RPMI8226 (cell line): Measurements from ENCODE around the gene KCNJ10.
A peak's percentile ranks its signal among the peaks of the same experiment; 100 is the strongest.

Experiments
- DNase-seq: peaks from one replicate; pipeline ENCODE4 v3.0.0-alpha.2; 2015

The KCNJ10 gene

DNA sequence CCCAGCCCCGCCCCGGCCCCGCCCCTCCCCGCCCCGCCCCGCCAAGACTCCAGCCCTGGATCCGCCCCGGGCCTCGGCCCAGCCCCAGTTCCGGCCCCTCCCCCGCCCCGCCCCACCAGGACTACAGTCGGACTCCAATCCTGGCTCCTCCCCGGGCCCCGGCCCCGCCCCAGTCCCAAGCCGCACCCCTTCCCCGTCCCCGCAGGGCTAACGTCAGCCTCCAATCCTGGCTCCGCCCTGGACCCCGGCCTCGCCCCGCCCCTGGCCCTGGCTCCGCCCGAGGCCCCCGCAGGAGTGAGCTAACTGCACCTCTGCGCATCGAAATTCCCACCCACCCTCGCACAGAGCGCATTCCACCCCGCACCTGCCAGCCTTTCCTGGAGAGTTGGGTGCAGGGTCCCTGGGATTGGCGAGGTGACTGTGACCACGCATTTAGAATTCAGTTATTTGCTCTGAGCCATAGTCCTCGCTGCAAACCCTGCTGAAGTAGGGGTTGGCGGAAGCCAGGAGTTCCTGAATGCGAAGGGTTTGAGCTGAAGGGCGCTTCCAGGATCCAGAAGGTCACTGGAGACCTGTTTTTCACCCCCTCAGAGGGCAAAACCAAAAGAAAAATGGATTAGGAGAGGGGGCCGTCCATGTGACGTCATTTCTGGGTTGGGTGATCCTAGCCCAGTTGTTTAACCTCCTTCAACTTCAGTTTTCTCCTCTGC lies 29.0 kb upstream of the KCNJ10 start:
- peak; percentile 97 for DNase-seq

DNA sequence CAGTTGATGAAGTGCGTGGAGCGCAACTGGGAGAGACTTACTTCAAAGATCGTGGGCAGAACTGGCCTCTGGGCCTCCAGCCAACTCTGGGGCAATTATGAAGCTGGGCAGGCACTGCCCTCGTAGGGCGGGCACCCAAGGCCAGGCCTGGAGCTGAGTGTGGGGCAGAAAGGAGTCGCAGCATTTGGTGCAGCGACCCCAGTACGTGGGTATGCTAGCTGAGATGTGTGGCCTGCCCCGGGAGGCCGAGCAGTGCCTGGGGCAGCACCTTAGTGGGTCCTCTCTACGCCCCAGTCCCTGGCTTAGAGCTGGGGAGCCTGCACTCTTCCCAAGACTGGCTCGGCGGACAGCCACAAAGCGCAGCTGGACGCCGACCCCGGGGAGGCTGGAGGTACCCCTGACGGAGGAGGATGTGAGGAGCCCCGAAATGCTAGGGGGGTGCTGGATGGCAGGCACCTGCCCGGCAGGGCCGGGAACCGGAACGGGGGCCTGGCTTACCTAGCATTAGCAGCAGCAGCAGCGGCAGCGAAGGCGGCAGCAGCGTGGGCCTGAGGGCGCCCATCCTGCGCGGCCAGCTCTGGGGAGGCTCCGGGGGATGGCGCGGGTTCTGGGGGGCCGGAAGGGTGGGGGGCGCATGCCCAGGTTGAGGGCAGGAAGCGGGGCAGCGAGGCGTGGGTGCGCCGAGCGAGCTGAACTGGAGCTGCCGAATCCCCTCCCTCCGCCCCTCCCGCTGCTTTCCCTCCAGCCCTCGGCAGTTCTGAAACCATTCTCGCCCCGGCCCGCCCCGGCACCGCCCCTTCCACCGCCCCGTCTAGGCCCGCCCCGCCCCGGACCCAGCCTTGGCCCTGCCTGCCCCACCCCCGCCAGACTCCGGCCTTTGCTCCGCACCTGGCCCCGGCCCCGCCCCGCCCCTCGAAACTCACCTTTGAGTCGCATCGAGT lies 28.2 kb upstream of the KCNJ10 start, which contains the start of gene IGSF8:
Gene IGSF8, minus strand, starts transcription at position 709 of the 941 bp plus-strand sequence. Its CDS starts 147 bp downstream, at position 562.
- peak; percentile 94 for DNase-seq

DNA sequence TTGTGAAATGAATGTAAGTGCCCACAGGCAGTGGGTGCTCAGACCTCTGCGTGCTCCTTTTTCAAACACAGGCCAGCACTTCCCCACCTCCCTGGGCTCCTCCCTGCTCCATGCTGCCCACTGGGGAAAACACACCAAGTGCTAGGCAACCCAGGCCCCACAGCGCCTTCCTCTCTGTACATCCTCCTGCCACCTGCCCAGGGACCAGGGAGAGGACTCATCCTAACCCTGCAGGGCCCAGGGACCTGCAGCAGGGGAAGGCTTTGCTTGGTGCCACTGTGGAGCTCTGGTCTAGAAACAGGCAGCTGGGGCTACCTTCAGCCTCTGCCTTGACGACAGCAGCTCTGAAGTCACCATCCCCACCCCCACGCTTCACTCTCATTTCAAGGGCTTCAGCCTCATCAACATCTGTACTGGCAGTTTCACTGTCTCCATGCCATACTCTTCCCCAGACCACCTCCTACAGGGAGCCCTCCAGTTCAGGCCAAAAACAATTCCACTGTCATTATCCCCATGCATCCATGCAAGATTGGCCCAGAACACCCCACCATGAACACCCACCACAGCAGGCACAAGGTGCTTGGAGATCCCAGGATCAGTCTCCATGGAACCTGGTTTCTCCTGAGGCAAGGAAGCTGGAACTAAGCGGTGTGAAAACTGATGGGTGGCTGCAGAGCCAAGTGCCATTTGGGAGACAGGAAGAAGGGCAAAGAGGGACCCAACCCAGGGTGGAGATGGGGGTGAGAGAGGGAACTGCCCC lies 27.4 kb upstream of the KCNJ10 start:
- no peak for DNase-seq

DNA sequence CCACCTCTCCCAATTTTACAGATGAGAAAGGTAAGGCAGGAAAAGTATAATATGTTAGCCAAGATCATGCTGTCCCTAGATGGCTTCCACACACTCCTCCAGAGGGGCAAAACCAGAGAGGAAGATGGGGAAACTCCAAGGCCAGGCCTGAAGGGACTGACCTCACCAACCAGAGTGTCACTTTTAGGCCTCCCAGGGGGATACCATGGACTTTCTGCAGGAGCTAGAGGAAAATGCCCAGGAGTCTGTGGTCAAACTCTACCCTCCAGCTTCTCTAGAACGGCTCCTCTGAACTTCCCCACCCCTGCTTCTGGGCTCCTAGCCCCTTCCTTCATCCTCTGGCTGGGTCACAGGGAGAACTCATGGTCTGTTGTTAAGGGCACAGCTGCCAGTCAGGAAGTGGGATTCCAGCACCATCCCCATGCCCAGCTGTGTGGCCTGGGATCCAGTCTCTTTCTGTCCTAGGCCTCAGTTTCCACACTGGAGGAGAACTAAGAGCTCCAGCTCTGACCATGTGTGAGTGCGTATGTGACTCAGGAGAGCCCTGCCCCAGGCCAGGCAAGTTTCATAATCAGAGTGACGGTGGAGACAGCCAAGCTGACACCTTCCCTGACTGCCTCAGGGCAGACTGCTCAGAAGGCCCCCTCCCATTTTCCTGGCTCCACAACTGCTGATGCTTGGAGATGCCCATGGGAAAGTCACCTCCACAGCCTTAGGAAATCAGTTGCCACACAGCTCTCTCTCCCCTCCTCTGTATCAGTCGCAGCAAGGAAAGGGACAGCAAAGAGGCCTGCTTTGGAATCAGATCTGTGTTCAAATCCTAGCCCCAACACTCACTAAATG lies 26.5 kb upstream of the KCNJ10 start:
- no peak for DNase-seq

DNA sequence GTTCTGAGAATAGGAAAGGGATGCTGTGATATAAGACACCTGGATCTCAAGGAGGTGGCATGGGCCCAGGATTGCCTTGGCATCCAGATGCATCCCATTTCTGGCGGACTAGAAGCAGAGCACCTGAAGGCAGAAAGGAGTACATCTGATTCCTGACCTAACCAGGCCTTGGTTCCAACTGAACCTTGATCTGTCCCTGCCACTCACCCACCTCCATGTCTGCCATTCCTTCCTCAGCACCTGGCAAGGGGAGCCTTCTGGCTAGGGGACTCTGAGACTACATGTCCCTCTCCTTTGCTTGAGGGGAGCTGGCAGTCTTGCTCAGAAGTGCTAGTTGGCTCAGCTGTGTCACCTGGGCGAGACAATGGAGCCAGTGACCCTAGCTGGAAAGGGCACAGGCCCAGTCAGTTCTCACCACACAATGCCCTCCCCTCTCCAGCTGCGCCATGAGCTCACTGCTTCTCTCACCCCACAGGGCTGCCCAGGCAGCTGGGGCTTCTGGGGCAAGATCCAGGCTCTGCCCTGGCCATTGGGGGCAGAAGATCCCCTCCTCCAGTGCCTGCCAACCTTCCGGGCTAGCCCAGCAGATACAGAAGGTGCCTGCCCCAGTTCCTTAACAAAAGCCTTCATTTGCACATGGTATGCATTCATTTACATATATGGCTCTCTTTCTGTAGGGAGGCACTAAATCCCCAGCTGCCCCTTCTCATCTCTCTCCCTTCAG lies 25.6 kb upstream of the KCNJ10 start:
- DNase-seq: no peak

DNA sequence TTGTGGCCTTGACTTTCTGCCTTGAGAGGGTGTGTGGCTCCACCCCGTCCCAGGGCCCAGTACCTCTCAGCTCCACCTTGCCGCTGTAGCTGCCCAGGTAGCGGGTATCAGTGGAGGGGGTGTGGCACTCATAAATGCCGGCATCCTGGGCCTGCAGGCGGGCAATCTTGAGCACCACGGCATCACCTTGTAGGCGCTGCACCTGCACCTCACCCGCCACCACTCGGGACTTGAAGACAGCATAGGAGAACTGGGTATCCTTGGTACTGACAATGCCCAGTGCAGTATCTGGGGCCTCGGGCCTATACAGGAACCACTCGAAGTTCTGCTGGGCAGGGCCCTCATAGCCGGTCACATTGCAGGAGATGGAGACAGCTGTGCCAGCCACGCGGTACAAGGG lies 24.8 kb upstream of the KCNJ10 start:
- no peak for DNase-seq

DNA sequence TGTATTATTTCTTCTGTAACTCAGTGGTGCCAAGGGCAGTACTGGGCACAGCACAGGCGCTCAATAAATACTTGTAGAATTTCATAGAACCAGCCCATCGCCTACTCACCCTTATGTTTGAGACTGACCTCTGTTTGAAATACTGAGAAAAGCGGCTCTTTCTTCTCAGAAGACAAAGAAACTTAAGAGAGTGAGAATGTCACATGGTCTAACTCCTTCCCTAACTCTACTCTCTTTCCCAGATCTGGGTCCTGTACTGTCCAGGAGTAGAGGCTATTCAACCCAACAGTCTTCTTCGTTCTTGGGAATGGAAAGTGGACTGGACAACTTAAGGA lies 24.3 kb upstream of the KCNJ10 start:
- no peak for DNase-seq

DNA sequence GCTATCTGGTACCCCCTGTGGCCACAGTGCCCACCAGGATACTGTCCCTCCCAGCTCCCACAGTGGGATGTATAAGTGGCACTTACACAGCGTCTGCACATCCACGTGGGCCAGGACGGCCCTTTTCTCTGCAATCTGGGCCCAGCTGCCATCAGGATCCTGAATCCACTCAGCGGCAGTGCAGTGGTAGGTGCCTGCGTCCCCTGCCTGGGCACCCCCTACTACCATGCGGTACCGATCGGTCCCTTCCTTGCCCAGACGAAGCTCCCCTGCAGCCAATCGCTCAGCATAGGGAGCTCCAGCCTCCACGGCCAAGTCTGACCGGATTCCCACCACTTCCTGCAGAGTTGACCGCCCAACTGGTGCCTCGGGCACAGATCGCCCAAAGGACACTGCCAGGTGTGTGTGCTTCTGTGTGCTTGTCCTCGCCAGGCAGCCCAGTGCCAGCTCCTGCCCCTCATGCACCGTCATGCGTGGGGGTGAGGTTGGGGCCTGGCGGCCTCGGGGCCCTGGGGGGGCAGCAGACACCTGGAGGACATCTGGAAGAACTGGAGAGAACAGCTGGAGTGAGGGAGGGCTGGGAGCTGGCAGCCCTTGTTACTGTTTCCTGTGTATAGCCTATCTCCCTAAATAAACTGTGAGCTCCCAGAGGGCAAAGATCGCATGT lies 23.8 kb upstream of the KCNJ10 start:
- no peak for DNase-seq

DNA sequence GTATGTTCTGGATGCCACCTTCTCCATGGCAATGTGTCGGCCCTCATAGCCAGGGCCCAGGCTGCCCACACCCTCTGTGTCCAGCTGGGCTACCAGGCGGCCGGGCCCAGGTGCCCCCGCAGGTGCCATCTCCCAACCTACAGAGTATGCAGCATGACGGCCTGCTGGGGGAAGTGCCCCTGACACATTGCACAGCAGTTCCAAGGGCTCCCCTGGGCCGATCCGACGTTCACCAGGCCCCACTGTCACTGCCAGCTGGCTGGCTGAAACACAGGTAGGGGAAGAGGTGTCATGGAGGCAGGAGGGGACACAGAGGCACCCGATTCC lies 23.1 kb upstream of the KCNJ10 start:
- DNase-seq: no peak

DNA sequence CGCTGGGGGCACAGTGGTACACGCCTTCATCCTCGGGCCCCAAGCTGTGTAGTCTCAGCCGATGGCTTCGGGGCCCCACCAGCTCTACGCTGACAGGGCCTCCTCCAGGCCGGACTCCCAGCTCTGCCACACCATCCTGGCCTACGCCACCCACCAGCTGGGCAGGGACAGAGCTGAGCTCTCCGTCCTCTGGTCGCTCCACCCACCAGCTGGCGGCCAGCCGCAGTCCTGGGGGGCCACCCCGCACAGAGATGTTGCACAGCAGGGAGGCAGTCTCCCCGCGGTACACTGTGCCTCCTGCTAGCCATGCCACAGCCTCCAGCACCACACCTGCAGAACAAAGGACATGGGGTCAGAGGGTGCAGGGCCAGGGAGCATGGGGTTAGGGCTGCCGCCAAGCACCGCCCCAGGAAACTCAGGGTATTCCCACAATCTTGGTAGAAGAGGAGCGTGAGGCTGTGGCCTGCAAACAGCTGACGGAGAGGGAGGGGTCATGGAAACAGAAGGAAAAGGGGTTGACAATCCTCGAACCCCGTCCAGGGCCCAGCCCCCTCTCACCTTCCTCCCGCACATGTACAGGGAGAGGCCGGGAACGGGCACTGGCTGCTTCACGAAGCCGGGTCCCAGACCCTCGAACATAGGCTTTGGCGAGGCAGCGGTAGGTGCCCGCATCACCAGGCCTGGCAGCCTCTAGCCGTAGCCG lies 22.6 kb upstream of the KCNJ10 start:
- DNase-seq: no peak

DNA sequence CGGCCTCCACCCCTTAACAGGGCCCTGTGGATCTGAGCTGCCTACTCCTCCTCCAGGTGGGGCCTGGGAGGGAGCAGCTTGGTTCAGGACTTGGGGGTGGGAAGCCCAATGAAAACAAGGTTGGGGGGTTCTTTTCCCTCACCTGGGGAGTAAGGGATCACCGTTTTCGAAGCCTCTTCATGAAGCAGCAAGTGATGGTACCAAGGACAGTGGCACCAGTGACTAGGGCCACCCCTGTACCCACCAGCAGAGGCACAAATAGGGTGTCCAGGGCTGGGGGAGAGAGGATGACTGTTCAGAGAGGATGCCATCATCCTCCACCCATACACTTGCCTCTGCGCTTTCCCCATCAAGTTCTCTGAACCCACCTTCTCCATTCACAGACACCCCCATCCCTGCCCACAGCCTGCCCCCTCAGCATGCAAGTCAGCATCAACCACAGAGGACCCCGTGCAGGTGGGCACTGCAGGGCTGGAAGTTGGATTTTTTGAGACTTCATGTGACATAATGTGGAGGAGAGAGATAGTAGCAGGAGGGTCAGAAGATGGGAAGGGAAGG lies 21.8 kb upstream of the KCNJ10 start:
- DNase-seq: no peak

DNA sequence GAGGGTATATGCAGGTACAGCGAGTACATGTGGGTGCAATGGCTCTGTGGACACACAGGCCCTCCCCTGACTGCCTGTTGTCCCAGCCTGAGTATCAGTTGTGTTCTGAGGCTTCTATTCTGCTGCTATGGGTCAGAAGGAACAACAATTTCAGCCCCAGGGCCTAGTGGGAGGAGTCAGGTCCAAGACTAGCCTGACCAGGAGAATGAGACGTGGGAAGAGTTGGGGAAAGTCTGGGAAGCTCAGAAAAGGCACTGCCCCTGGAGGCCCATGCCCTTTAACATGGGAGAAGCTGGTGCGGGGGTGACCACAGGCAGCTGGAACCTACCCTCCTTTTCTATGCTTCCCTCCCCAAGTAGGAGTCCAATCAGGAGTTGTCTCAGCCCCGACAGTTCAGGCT lies 20.8 kb upstream of the KCNJ10 start:
- DNase-seq: no peak

DNA sequence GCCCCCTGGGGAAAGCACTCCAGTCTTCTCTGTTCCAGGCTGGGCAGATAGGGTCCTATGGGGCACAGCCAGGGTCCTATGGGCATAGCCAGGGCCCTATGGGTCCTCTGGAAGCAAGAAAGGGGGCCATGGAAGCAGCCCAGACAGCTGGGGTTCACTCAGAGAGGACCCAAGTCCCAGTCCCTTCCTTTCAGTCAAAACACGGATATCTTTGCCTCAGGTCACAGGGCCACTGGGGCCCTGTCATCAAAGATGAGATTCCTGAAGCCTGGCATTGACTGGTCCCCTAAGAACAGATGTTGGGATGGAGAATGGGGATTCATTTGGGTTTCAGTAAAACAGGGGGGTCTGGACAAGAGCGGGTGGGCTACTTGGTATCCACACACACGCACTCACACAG lies 19.9 kb upstream of the KCNJ10 start:
- DNase-seq: no peak

DNA sequence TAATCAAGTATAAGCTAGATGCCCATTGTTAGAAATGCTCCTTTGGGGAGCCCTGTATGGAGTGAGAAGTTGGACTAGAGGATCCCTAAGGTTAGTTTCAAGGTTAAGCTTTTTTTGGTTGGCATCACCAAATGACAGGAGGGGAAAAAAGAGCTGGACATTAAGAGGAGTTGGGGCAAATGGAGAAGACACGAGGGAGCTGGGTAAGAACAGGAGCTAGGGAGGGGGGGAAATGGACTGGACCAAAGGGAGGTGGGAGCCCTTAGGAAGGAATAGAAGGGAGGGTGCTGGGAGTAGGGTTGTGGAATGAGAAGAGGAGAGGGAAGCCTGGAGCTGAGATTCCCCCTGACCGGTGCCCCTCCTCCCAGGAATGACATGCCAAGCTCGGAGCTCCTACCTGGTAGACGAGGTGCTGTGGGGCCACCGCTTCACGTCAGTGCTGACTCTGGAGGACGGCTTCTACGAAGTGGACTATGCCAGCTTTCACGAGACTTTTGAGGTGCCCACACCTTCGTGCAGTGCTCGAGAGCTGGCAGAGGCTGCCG lies 17.2 kb upstream of the KCNJ10 start:
- no peak for DNase-seq

DNA sequence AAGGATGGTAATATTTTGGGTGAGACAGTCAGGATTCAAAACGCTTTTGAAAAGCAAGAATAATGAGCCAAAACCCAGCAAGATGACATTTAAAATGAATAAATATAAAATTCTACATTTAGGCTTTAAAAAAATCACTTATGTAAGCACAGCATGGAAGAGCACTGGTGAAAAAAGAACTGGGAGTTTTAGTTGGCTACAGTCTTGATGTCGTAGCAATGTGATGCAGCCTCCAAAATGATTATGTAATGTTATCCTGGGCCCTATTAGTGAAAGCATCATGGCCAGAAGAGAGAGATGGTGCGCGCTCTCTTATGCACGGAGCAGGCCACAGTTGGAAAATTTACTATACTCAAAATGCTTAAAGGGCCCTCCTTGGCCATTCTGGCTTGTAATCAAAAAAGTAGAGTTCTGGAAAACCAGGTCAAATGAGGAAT lies 16.5 kb upstream of the KCNJ10 start:
- no peak for DNase-seq

DNA sequence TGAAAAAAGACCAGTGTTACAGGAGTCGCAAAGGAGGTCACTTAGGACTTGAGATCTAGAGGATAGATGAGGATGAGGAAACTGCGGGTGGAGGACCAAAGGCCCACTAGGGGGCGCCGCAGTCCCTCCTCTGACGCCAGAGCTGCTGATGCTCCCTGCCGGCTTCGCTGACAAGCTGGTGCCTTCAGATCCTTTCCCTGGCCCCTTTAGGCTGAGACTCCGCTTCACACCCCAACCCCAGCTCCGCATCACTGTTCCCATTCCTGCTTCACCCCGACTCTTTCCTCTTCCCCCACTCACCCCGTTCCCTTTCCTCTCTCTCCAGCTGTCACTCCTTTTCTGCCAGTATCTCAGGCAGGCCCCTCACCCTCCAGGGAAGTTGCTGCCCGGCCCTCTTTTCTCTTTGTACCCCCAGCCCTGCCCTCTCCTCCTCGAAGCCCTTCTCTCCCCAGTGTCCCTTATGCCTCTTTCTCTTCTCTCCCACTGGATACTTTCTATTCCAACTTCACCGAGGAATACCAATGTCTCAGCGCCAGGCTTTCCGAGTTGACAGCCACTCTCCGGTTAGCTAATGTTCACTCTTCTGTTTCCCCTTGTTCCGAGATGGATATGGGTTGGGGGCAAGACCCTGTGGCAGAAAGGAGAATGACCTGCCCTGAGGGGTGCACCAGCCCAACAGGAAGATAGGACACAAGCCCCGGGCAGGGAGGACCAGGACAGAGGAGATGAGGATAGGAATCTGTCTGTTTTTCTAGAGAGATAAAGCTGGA lies 15.9 kb upstream of the KCNJ10 start:
- peak; percentile 89 for DNase-seq

DNA sequence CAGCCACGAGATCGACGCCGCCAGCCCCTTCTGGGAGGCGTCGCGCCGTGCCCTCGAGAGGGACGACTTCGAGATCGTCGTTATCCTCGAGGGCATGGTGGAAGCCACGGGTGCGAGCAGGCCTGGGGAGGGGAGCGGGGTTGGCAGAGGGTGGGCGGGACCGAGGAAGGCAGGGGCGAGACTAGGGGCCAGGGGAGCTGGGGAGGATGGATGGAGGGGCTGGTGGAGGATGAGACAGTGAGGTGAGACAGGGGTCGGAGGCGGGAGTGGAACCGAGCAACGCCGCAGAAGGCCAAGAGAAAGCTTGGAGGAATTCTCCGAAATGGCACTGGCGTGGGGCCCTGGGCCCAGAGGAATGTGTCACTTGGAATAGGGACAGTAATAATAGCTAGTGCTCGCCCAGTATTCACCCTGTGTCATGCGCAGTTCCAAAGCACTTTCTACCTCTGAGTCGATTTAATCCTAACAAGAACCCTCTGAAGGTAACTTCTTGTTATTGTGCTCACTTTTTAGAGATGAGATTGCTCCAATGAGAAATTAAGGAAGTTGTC lies 14.9 kb upstream of the KCNJ10 start:
- no peak for DNase-seq

DNA sequence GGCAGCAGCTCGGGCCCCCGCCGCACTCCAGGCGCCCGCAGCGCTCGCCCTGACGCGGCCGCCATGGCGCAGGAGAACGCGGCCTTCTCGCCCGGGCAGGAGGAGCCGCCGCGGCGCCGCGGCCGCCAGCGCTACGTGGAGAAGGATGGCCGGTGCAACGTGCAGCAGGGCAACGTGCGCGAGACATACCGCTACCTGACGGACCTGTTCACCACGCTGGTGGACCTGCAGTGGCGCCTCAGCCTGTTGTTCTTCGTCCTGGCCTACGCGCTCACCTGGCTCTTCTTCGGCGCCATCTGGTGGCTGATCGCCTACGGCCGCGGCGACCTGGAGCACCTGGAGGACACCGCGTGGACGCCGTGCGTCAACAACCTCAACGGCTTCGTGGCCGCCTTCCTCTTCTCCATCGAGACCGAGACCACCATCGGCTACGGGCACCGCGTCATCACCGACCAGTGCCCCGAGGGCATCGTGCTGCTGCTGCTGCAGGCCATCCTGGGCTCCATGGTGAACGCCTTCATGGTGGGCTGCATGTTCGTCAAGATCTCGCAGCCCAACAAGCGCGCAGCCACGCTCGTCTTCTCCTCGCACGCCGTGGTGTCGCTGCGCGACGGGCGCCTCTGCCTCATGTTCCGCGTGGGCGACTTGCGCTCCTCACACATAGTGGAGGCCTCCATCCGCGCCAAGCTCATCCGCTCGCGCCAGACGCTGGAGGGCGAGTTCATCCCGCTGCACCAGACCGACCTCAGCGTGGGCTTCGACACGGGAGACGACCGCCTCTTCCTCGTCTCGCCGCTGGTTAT lies 14.2 kb upstream of the KCNJ10 start:
- DNase-seq: peak; percentile 92
